ES-I3 (cell line): Measurements from ENCODE around the gene ABCD4.

Experiments used
- H3K36me3 ChIP-seq: 2 replicates; pipeline ENCODE4 v1.6.1; 2013; ENCODE audit warnings: mild to moderate bottlenecking, low read length, control low read depth, moderate library complexity; ENCODE audit not compliant: insufficient read depth
- H3K4me1 ChIP-seq: 2 replicates; pipeline ENCODE4 v1.6.1; 2013; ENCODE audit warnings: mild to moderate bottlenecking, control low read depth, low read length; ENCODE audit not compliant: insufficient read depth
- H3K9ac ChIP-seq: 2 replicates; pipeline ENCODE4 v1.6.1; 2013; ENCODE audit warnings: low read depth, mild to moderate bottlenecking, low read length, moderate library complexity
- H3K9me3 ChIP-seq: 2 replicates; pipeline ENCODE4 v1.6.1; 2013; ENCODE audit warnings: mild to moderate bottlenecking, low read length, moderate library complexity; ENCODE audit not compliant: control insufficient read depth, insufficient read depth

Gene ABCD4

DNA sequence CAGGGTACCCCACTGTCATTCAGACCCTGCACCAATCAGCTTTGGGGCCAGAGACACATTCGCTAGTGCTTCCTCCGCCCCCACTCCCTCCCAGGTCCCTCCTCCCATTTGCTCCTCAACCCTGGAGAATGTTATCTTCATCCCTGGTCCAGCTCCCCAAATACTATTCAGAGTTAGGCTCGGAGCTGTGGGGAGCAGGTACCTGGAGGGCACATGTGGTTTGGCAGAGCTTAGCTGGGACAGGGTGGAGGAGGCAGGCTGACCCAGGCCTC, 44.0 kb downstream of the ABCD4 start:
- H3K4me1 ChIP-seq, result no peaks in the 10 kb centered on the region
- H3K9me3 ChIP-seq, result no peaks in the 10 kb centered on the region
- H3K9ac ChIP-seq, result no peak overlapping the region; the same call in 1 of the 2 replicates
- no peaks in the 10 kb centered on the region for H3K36me3 ChIP-seq

DNA sequence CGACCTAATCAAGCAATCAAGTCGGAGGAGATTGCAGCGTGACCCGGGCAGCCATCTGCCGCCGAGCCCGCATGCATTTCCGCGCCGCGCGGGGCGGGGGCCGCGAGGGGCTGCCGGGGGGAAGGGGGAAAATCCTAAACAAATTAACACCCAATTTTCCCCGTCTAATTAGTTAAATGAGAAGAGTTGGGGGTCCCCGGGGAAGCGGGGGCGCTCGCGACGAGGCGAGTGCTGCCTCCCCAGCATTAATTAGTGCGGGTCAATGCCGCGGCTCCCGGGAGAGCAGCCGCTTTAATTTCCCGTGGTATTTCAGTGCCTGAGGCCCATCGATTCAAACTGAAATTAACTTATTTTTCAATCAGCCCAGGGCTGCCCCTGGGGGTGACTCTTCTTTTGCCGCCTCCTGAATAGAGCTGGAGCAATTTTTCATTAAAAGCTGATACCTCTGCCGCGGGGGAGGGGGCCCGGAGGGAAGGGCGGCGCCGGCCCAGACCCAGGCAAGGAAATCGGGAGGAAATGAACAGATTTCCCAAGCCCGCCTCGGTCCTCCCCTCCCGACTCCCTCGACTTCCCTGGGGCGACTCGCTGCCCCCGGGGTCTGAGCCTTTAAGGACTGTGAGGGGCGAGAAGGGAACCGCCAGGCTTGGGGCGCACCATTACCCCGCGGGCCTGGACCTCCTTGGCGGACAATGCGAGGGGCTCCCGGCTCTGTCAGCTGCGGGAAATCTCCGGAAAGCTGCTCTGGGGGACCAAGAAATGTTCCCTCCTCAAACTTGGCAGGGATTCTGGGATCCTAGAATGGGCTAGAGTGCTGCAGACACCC, 44.6 kb downstream of the ABCD4 start:
- Histone ChIP-seq H3K36me3 (no peaks in the 10 kb centered on the region), H3K9ac (peak overlapping the region; percentile 70; the same call in 1 of the 2 replicates), H3K9me3 (no peaks in the 10 kb centered on the region), H3K4me1 (no peaks in the 10 kb centered on the region)

DNA sequence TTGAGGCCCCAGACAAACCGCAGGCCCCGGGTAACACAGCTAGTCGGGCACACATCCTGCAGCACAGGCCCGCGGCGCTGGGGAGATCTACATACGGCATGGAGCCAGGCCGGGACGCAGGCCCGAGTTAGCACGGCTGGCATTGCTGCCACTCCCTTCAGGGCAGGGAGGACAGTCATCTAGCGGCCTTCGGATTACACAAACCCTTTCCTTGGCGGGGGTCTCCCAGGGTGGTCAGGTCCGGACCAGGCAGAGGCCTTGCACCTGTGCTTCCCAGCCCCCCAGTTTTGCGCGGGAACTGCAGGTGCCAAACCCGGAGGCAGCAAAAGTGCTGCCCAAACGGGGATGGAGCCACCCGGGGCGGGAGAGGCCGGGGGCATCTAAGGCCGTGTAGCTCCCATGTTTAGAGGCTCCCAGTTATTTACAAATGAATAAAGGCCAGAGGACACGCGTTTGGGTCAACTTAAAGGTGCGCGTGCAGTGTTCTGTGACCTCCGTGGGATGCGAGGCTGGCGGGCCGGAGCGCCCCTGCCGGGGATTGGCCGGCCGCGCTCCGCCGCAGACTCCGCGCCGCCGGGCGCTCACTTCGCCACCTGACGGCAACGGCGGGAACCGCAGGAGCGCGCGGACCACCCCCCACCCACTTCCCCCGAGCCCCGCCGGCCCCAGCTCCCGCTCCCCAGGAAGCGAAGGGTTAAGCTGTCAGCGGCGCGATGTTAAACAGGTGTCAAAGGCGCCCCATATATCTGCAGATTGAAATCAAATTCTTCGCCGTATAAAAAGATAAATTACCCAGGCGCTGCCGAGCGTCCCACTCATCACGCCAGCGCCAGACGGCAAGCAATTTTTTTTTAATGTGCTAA, 45.4 kb downstream of the ABCD4 start:
- H3K4me1 ChIP-seq, result no peaks in the 10 kb centered on the region
- peak overlapping the region; percentile 70; the same call in 1 of the 2 replicates for H3K9ac ChIP-seq
- no peaks in the 10 kb centered on the region for H3K9me3 ChIP-seq
- no peaks in the 10 kb centered on the region for H3K36me3 ChIP-seq

DNA sequence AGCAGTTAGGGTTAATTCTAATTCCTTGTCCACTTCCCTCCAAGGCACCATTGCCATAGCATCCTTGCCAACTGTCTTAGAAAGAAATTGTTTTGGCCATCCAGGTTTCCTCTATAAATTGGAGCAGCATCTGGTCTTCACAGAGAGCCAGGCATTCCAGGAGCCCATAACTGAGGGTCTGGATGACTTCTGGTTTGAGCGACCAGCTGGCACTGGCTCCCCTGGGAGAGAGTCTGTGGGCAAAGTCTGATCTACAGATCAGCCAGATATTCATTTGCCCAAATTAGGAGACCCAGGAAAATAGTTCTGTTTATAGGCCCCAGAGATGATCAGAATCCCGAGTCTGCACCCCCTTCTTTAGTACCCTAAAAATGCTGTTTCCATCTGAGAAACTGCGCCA, 47.5 kb downstream of the ABCD4 start:
- Histone ChIP-seq H3K9me3 (no peaks in the 10 kb centered on the region), H3K9ac (no peak overlapping the region), H3K36me3 (no peaks in the 10 kb centered on the region)

DNA sequence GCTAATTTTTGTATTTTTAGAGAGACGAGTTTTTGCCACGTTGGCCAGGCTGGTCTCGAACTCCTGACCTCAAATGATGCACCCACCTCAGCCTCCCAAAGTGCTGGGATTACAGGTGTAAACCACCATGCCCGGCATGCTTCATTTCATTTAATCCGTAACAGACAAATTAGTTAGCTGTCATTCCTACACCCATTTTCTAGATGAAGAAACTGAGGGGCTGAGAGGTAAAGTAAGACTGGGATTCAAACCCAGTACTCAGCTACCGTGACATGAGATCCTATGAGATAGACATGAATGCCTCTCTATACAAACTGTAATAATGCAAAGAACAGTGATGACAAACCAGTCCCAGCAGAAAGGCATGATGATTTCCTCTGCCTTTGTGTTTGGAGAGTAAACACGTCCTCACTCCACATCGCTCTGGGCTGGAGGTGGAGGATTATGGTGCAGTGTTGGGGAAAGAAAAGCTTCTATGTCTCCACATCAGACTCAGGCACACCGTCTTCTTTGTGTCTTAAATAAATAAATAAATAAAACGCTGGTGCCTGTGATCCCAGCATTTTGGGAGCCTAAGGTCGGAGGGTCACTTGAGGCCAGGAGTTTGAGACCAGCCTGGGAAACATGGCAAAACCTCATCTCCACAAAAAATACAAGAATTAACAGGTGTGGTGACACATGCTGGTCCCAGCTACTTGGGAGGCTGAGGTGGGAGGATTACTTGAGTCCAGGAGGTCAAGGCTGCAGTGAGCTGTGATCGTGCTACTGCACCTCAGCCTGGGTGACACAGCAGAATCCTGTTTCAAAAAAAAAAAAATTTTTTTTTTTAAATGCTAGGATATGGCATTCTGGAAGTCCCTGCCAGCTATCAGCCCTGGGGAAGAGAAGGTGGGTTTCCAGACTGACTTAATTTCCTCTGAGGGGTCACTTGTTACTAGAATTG, 53.0 kb downstream of the ABCD4 start:
- Histone ChIP-seq H3K4me1 (peaks cover 3% of the 10 kb centered on the region; the same call in 1 of the 2 replicates), H3K9ac (no peak overlapping the region), H3K36me3 (no peaks in the 10 kb centered on the region), H3K9me3 (no peaks in the 10 kb centered on the region)

More for the DNA sequence above, 47.5 kb downstream of the ABCD4 start:
- H3K4me1 ChIP-seq, result no peaks in the 10 kb centered on the region; the same call in 1 of the 2 replicates

DNA sequence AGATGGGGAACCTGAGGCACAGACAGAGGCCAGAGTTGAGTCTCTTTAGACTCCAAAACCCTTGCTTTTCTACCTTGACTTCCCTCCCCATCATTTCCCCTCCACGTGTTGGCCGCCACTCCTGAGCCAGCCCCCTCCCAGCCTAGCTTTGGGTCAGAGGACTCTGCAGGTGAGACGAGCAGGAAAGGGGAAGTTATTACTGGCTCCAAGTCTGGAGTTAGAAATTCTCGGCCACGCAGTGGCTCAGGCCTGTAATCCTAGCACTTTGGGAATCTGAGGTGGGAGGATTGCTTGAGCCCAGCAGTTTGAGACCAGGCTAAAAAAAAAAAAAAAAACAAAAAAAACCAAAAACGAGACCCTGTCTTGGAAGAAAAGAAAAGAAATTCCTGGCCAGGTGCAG, 54.7 kb downstream of the ABCD4 start:
- Histone ChIP-seq H3K9me3 (no peaks in the 10 kb centered on the region), H3K9ac (no peak overlapping the region), H3K36me3 (no peaks in the 10 kb centered on the region), H3K4me1 (peaks cover 6% of the 10 kb centered on the region)

DNA sequence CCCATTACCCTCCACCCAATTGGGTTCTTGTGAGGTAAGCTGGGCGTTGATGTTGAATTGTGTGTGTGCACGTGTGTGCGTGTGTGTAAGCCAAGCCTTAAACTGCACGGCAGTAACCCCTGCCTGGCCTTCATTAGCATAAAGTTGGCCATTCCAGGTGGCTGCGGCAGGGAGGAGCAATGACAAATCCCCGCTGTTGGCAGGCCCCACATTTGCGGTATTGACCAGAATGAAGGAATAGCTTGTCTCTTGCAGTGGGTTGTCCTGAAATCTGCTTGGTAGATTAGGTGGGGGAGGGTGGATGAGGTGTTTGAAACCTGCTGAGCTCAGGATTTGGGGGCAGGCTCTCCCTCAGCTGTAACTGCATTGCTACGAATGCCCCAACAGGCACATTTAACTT, 56.2 kb downstream of the ABCD4 start:
- no peak overlapping the region for H3K9ac ChIP-seq
- H3K36me3 ChIP-seq, result no peaks in the 10 kb centered on the region
- H3K4me1 ChIP-seq, result peaks cover 14% of the 10 kb centered on the region
- no peaks in the 10 kb centered on the region for H3K9me3 ChIP-seq

DNA sequence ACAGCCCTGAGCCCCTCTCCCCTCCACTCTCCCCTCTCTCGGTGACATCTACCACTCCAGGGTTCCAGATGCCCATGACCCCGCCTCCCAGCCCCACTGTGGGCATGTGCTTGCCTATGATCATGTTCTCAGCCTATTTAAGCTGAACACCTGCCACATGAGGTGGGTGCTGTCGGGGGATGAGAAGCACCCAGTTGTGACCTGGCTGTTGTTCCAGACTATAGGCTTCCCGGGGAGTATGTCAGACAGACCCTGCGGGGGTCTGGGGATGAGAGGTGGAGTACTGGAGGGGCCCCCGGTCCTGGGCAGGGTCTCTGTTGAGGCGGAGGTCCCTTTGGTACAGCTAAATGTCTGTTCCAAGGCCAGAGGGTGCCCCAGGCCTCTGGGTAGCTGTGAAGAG, 57.4 kb downstream of the ABCD4 start:
- Histone ChIP-seq H3K9me3 (no peaks in the 10 kb centered on the region), H3K9ac (no peak overlapping the region), H3K36me3 (no peaks in the 10 kb centered on the region), H3K4me1 (peaks cover 14% of the 10 kb centered on the region)

DNA sequence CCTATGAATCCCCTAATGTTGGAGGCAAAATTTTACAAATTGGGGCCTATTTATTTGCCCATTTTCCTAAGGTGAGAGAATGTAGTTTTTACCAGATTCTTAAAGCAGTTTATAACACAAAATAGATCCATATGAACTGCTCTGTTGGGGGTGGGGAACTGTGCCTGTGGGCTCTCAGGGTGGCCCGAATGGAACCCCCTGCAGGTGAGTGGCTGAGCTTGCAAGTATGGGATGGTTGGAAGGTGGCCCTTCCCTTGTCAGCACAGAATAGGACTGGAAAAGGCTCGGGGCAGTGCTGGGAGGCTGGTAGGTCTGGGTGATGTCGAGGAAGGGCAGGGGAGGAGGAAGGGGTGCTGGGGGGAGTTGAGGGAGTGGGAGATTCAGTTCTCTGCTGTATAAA, 58.6 kb downstream of the ABCD4 start:
- H3K9me3 ChIP-seq, result no peaks in the 10 kb centered on the region
- peaks cover 14% of the 10 kb centered on the region for H3K4me1 ChIP-seq
- no peak overlapping the region for H3K9ac ChIP-seq
- H3K36me3 ChIP-seq, result no peaks in the 10 kb centered on the region

DNA sequence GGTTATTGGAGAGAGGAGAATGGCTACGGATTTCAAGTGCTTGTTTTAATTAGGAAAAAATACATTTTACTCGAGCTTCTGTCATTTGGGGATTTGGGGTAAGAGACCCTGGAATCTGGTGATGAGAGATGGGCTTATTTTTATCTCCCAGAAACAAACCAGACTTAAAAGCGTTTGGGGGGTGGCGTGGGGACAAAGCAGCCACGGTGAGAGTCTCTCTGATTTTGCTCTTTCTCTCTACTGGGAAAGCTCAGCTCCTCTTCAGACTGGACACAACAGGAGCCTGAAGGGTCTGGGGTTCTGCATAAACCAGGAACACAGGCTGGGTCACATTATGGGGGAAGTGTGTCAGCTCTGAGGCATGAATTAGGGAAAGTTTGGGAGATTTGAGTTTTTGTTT, 59.7 kb downstream of the ABCD4 start:
- H3K36me3 ChIP-seq, result no peaks in the 10 kb centered on the region
- no peak overlapping the region for H3K9ac ChIP-seq
- no peaks in the 10 kb centered on the region for H3K9me3 ChIP-seq
- H3K4me1 ChIP-seq, result peaks cover 14% of the 10 kb centered on the region

DNA sequence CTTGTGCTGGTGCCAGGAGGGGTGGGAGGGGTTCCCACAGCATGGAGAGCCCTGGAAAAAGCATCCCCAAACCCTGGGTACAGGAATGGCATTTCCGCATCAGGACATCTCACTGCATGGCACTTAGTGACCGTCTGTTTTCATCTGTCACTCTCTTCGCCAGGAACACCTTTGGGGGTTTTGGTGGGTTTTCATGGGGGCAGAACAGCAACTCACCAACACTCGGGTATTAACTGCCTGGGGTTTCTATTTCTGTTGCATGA, 60.0 kb downstream of the ABCD4 start:
- Histone ChIP-seq H3K9ac (no peak overlapping the region), H3K36me3 (no peaks in the 10 kb centered on the region), H3K4me1 (peaks cover 14% of the 10 kb centered on the region), H3K9me3 (no peaks in the 10 kb centered on the region)

DNA sequence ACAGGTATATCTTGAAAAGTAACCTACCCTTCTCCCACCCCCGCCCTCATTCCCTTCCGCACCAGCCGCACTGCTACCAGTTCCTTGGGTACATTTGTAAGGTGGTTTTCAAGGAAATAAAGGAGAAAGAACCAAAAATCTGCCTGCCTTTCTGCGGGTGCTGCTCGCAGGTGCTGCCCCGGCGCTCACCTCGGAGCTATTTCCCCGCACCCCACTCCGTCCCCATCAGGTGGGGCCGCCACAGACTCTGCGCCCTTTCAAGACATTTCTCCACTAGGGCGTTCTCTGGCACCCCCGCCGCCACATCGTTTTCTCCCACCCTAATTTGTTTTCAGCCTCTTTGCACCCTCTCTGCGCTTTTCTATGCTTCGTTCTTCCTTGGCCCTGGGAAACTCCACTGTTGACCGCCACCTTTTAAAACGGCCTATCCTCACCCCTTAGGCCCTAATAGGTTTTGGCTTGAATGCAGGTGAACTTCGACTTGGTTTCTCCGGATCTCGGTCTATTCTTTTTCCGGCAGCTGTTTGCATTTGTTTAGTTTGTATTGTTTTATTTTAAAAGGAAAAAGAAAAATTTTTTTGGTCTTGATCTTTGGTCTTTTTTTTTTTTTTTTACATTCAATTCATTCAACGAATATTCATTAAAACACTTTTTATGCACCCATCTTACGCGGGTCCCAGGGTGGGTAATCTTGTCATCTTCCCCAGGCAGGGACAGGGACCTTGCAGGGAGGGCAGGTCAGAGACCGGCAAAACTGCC, 60.5 kb downstream of the ABCD4 start:
- Histone ChIP-seq H3K36me3 (no peaks in the 10 kb centered on the region), H3K9ac (peak overlapping the region; percentile 19; the same call in 1 of the 2 replicates), H3K4me1 (peaks cover 14% of the 10 kb centered on the region), H3K9me3 (no peaks in the 10 kb centered on the region)

DNA sequence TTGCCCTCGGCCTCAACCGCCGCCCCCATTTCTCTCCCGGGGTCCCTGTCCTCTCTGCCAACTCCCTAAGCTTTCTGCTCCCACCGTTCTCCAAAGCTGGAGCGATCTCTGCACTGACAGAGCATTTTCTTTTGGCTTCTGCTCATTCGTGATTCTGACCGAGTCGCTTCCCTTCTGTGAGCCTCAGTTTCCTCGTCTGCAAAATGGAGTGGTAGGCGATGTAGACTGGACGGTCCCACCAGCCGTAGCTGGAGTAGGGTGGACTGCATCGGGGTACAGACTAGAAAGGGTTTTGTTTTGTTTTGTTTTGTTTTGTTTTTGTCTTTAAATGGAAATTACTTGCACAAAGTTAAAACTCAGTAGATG, 61.1 kb downstream of the ABCD4 start:
- no peaks in the 10 kb centered on the region for H3K36me3 ChIP-seq
- H3K4me1 ChIP-seq, result peaks cover 14% of the 10 kb centered on the region
- peak overlapping the region; percentile 26; the same call in 1 of the 2 replicates for H3K9ac ChIP-seq
- H3K9me3 ChIP-seq, result no peaks in the 10 kb centered on the region
